Lower leg skin (tissue), 4 donors: Measurements from ENCODE around the gene NETO1. TPM values are rescaled to one million over a fixed set of nuclear protein-coding genes. Genes with fewer than 3 reads are reported as not detected.
A peak's percentile ranks its signal among the peaks of the same experiment; 100 is the strongest.

ENCODE experiments used
- DNase-seq, 2 donors: peaks; one replicate each; pipeline ENCODE4 v3.0.0-alpha.2; 2019; ENCODE audit warnings: low spot score in 2 of 2
- H3K4me3 ChIP-seq: fragments of 200-600 bp; sonication (generic); 2 replicates; pipeline ENCODE4 v1.5.1; 2017; ENCODE audit warnings: mild to moderate bottlenecking, low read depth; ENCODE audit not compliant: poor library complexity, severe bottlenecking
- CTCF ChIP-seq, 3 donors: fragments of 450-650 bp; IDR thresholded peaks; one replicate each; pipeline ENCODE4 v1.5.1; 2016; ENCODE audit warnings: antibody characterized with exemption in 3 of 3, mild to moderate bottlenecking in 3 of 3, moderate library complexity in 2 of 3
- POLR2A ChIP-seq, 2 donors: fragments of 450-650 bp; IDR thresholded peaks; one replicate each; pipeline ENCODE4 v1.6.1; 2016 to 2017; ENCODE audit warnings: antibody characterized with exemption in 2 of 2, mild to moderate bottlenecking in 1 of 2, moderate library complexity in 1 of 2
- WGBS, 2 donors: methylation state at CpG; one replicate each; pipeline ENCODE4 v1.1.5; 2018; 5-methylcytosine and 5-hydroxymethylcytosine counted together
- intact Hi-C: fragments of 100-400 bp; cut with DNase I; formaldehyde crosslinking; loops from one replicate; pipeline ENCODE4 v1.15.0; 2023; ENCODE audit warnings: low total_unique reads
- total RNA-seq, 4 donors: library from RNA; depleted of rRNA; stranded (reverse); fragments of >200 nt; gene quantifications; one replicate each; pipeline ENCODE4 v1.1.0, GENCODE V29; 2016

Gene NETO1
- under 1 TPM in 3 of 4 donors, not detected in 1; 0.17 to 0.71 (median 0.53) TPM for total RNA-seq

GRCh38 chr18:72867746-72868584 is at the start of gene NETO1:
Gene NETO1 (minus strand): TSS chr18:72867987. CDS start chr18:72867291, 696 bp downstream.
- DNase-seq = peak in 1 of 2 donors; percentile 74
- intact Hi-C loops = no loop called here
- H3K4me3 ChIP-seq = no peak within 1 kb of the TSS
- 1 to 3% methylated on average over 27 to 46 of the region's 85 CpGs for WGBS, 2 donors
- TF ChIP-seq POLR2A (IDR thresholded peaks at IDR 0.05) (no peak), CTCF (IDR thresholded peaks at IDR 0.05) (no peak)

GRCh38 chr18:72910045-72910444 is 42.3 kb upstream of the NETO1 start:
- WGBS, 2 donors = 63 to 69% methylated on average over 5 of the region's 5 CpGs
- TF ChIP-seq CTCF (IDR thresholded peaks at IDR 0.05) = no peak
- TF ChIP-seq POLR2A (IDR thresholded peaks at IDR 0.05) = no peak
- H3K4me3 ChIP-seq = no peak overlapping the region
- DNase-seq = no peak
- intact Hi-C loops = no loop called here

GRCh38 chr18:72908181-72908580 is 40.4 kb upstream of the NETO1 start:
- intact Hi-C loops = no loop called here
- DNase-seq = no peak
- H3K4me3 ChIP-seq = no peak overlapping the region
- TF ChIP-seq CTCF (IDR thresholded peaks at IDR 0.05) (no peak), POLR2A (IDR thresholded peaks at IDR 0.05) (no peak)
- 26 to 28% methylated on average over 2 of the region's 2 CpGs for WGBS, 2 donors

GRCh38 chr18:72903033-72903432 is 35.2 kb upstream of the NETO1 start:
- TF ChIP-seq POLR2A (IDR thresholded peaks at IDR 0.05) = no peak
- no peak for TF ChIP-seq CTCF (IDR thresholded peaks at IDR 0.05)
- no peak for DNase-seq
- no peak overlapping the region for H3K4me3 ChIP-seq
- intact Hi-C loops = no loop called here
- WGBS, 2 donors = 83 to 86% methylated on average over 2 of the region's 2 CpGs

GRCh38 chr18:72899338-72899737 is 31.6 kb upstream of the NETO1 start:
- intact Hi-C loops = no loop called here
- TF ChIP-seq POLR2A (IDR thresholded peaks at IDR 0.05) (no peak), CTCF (IDR thresholded peaks at IDR 0.05) (no peak)
- WGBS, 2 donors = 35% methylated on average over 4 of the region's 4 CpGs
- DNase-seq = no peak
- no peak overlapping the region for H3K4me3 ChIP-seq
